ENCODE measurements around the gene CRYBB2.
"Not testable (repeated sequence)": the region's sequence is repeated elsewhere in the genome, so short reads cannot be mapped to it uniquely, and the experiment has no call there.

The CRYBB2 gene

GRCh38 chr22:25233706-25234105 is 14.3 kb downstream of the CRYBB2 start:
- DNase-seq (ENCODE audit: low spot score) = not testable (repeated sequence)

GRCh38 chr22:25235547-25236290 is 16.3 kb downstream of the CRYBB2 start:
- DNase-seq (ENCODE audit: low spot score) = peak; percentile 26

- DNase-seq (ENCODE audit: low spot score) = no peak
Measured at GRCh38 chr22:25236417-25236816, 17.0 kb downstream of the CRYBB2 start.

- DNase-seq (ENCODE audit: low spot score) = no peak
Measured at GRCh38 chr22:25237503-25237902, 18.1 kb downstream of the CRYBB2 start.

GRCh38 chr22:25238058-25238457 is 18.6 kb downstream of the CRYBB2 start:
- DNase-seq (ENCODE audit: low spot score) = not testable (repeated sequence)

GRCh38 chr22:25255169-25255568 is 35.7 kb downstream of the CRYBB2 start:
- DNase-seq (ENCODE audit: low spot score) = not testable (repeated sequence)

- not testable (repeated sequence) for DNase-seq (ENCODE audit: low spot score)
Measured at GRCh38 chr22:25267567-25267966, 48.1 kb downstream of the CRYBB2 start.

- not testable (repeated sequence) for DNase-seq (ENCODE audit: low spot score)
Measured at GRCh38 chr22:25268902-25269301, 49.5 kb downstream of the CRYBB2 start.

GRCh38 chr22:25270061-25270460 is 50.6 kb downstream of the CRYBB2 start:
- not testable (repeated sequence) for DNase-seq (ENCODE audit: low spot score)

GRCh38 chr22:25273231-25273630 is 53.8 kb downstream of the CRYBB2 start:
- DNase-seq (ENCODE audit: low spot score) = not testable (repeated sequence)

- DNase-seq (ENCODE audit: low spot score) = not testable (repeated sequence)
Measured at GRCh38 chr22:25273928-25274327, 54.5 kb downstream of the CRYBB2 start.

- DNase-seq (ENCODE audit: low spot score) = not testable (repeated sequence)
Measured at GRCh38 chr22:25280118-25280517, 60.7 kb downstream of the CRYBB2 start.

All from hematopoietic multipotent progenitor cell treated with erythropoietin and hydrocortisone succinate and interleukin-3 and kit ligand, for 17 days (in vitro differentiated cells).